DMS53 (cell line): ENCODE data around the gene KRT15.
A peak's percentile ranks its signal among the peaks of the same experiment; 100 is the strongest.
"Not testable (repeated sequence)": the region's sequence is repeated elsewhere in the genome, so short reads cannot be mapped to it uniquely, and the experiment has no call there.

Source experiments
- DNase-seq: peaks from one replicate; lab custom pipeline; 2025; lab: John Stamatoyannopoulos, UW

KRT15 gene

DNA sequence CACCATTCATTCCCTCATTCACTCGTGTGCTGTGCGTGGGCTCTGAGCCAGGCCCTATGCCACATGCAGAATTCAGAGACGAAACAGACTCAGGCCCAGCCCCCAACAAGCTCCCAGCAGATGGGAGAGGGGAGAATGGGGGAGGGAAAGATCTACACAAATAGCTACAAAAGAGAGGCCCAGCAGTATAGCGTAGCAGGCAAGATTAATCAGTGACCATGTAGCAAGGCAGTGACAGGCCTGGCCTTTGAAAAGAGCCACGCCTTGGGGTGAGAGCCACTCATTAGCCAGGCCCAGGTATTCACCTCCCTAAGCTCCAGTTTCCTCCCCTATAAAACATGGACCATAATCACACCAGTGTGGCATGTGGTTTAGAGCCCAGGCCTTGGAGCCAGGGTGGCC, 25.8 kb upstream of the KRT15 start:
- DNase-seq: peak; percentile 93

DNA sequence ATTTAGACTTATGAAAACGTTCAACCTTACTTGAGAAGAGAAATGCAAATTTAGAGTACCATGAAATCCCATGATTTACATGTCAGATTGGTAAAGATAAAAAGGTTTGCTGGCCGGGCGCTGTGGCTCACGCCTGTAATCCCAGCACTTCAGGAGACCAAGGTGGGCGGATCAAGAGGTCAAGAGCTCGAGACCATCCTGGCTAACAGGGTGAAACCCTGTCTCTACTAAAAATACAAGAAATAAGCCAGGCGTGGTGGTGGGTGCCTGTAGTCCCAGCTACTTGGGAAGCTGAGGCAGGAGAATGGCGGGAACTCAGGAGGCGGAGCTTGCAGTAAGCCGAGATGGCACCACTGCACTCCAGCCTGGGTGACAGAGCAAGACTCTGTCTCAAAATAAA, 24.1 kb upstream of the KRT15 start:
- DNase-seq: not testable (repeated sequence)

DNA sequence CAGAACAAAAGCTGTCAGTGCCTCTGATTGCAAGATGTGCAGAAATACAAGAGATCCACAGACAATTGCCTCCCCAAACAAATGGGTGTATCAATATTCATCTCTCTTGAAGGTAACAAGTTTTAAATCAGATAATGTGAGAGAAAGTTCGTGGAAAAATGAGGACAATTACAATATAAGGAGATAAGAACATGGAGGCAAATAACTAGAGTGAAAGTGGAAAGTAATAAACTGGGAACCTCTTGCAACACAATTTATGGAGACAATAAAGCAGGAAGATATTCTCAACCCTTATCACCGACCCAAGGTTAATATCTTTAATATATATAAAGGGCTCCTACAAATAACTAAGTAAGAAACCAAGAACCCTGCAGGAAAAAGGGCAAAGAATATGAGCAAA, 23.7 kb upstream of the KRT15 start:
- DNase-seq: no peak

DNA sequence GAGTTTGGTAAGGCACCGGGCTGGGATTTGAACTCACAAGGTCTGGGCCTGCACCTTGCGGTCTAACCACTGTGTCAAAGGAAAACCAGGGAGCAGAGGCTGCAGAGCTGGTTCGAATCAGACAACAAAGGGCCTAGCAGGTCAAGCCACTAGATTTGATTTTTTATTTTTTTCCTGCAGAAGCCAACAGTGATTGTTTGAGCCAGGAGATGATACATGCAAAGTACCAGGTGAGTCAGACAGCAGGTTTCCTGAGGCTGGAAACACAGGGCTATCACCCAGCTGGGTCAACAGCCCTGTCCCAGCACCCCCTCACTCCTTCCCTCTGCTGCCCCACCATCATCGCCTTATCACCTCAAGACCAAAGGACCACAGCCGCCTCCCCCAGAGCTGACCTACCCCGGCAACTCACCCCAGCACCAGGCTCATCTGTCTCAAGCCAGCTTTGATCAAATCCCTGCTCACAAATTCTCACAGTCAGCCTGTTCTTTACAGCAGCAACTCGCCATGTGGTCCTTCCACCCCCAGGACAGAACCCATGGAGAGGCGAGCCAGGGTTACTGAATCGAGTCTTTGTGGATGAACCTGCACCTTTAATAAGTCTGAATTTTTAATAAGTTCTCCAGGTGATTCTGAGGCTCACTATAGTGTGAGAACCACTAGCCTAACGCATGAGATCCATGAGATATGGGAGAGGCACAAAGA, 22.4 kb upstream of the KRT15 start:
- DNase-seq: peak; percentile 86

DNA sequence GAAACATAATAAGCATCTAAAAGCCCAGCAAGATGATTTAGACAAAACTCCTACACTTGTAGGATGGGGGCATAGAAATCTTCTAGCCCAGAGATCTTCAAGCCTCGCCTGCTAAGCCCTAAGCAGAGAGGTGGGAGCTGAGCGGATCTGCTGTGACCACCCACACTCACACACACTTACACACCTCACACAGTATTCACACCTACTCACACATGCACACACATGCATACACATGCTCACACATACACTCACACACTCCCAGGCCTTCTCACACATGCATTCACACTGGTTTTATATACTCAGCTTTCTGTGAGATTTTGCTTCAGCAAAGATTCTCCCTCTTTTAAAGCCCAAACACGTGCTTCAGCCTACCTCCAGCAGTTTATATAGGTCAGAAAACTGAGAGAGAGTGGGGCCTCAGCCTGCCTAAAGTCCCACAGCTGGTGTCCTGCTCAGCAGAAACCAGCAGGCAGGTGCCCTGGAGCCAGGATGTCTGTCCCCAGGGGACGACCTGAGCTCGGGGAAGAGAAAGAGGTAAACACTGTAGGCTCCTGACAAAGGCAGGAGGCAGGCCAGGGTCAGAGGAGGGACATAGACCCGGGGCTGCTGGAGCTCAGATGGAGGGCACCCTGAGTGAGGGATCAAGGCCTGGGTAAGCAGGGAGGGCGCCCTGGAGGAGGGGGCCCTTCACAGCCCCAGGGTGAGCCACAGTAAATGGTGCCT, 21.4 kb upstream of the KRT15 start:
- DNase-seq: peak; percentile 78

DNA sequence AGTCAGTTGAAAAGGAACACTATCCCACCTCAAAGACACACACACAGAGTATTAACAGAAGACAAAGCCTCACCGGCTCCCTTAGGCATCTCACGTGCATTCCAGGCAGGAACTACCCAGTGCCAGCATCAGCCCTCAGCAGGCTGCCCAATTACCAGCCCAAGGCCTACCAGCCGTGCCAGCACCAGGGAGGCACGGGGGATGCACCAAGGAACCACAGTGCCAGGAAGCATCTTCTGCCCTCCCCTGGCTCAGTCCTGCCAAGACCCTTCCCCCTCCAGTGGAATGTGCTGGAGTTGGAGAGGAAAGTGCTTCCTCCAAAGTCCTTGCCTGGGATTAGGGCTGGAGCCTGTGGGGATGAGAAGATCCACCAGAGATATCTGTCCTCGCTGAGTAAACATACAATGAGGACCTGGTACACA, 20.4 kb upstream of the KRT15 start:
- peak; percentile 85 for DNase-seq

DNA sequence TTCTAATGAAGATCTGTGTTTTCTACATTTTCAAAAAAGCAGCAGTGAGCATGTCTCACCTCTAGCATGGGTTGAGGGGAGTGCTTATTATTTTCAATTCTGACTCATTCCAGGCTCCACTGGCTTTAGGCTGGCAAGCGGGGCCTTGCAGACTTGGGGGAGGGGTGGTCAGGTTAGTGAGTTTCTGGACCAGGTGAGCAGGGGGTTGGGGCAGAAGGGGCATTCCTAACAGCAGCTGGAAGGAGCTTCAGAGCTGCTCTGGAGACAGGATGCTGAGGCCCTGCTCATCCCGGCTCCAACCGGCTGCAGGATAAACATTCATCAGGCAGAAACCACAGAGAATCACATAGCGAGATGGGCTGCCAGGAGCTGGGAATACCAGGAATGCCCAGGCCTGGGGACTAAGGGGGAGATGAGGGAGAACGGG, 19.9 kb upstream of the KRT15 start:
- DNase-seq: peak; percentile 94

DNA sequence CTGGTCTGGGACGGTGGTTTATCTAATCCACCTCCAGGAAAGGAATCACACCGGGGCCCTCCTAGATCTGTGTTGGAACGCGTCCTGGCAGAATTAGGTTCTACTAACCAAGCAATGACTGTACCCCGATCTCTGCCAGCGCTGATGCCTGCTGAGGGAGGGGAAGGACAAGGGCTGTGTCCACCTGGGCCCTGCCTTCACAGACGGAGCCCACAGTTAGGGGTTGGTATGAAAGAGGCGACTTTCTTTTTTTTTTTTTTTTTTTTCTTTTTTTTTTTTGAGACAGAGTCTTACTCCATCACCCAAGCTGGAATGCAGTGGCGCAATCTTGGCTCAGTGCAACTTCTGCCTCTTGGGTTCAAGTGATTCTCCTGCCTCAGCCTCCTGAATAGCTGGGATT, 19.3 kb upstream of the KRT15 start:
- DNase-seq: no peak

DNA sequence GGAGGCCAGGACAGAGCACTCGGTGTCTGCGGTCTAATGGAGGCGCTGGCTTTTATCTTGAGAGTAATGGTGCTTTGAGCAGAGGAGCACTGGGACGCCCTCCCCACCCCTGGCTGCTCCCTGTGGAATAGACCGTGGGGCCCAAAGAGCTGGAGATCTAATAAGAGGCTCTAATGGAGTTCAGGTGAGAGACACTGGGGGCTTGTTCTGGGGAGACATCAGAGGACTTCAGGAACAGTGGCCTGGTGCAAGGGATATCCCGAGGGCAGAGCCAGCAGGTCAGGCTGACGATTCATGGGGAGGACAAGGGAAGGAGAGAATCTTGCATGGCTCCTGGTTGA, 18.9 kb upstream of the KRT15 start:
- no peak for DNase-seq

DNA sequence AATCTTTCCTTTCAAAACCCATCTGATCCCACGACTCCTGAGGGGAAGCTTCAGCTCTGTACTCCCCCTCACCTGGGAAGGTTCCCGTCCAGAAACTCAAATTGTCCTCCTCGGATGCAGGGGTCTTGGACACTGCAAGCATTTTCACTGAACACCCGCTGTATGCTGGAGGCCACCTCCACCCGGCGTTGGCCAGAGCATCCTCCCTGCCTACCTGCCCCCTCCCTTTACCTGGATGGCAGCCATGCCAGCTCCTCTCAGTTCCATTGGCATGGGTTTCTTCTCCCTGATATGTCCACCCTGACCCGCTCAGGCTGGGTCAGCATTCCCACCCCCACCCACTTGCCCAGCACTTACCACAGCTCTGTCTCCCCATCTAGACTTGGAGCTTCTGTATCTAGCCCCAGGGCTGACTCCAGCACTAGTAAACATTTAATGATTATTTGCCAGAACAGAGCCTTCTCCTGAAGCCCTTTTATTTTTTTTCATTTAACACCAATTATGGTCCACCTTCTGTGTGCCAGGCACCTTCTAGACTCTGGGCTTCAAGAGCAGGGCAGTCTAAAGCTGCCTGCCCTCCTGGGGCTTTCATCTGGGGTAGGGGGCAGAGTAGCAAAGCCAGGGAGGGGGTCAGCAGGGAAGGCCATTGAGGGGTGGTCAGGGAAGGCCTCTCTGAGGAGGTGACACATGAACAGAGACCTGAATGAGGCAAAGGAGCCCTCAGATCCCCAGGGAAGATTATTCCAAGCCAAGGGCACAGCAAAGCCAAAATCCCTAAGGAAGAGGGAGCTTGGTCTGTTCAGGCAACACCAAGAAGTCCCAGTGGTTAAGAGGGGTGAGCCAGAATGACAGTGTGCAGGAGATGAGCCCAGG, 18.3 kb upstream of the KRT15 start:
- DNase-seq: no peak

DNA sequence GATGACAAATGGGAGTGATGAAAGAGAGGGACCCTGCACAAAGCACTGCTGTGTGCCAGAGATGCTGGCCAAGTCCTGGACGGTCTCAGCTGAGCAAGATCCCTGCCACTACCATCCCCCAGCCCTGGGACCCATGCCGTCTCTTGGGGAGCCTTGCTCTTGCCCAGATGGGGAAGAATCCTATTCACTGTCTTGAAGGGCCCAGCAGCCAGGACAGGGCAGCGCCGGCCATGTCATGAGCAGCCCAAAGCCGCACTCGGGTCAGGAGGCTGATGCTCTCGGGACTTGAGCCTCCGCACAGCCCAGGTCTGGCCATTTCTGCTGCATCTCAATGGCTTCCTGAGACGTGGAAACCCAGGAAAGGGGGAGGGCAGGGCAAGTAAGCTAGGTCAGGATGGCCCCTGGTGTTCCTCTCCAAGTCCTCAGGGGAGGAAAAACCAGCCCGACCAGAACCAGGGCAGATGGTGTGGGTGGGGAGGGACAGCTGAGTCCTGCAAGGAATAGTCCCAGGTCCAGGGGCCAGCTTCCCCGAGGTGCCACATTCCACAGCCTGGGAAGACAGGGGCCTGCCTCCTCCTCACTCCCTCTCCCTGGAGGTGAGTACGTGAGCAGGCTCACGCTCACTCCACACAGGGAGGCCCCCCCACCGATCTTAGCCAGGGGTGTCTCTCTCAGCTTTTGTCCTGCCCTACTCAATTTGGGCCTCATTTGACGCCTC, 17.2 kb upstream of the KRT15 start:
- DNase-seq: peak; percentile 75

DNA sequence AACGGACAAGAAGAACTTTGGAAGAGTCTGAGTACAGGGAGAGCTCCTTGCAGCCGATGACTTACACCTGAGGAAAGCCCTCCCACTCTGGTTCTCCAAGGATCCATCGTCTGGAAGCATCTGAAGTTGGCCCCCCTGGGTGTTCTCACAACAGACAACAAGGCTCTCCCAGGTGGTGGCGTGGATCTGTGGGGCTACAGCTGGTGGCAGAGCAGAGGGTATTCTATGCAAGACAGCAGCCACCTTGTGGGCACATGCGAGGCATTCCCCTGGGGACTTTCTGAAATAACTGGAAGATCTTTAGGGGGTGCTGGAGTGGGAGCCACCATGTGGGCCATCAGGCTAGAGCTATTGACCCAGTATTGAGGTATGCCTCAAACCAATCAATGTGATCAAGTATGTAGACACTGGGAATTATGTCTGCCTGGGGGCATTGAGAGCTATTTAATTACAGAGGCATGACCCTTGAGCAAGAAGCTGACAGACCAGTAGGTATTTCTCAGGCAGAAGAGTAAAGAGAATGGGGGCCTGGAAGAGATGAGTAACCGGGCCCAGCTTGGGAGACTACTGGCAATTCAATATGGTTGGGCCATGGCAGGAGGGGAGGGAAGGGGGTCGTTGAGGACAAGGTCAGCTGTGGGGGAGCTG, 16.3 kb upstream of the KRT15 start:
- no peak for DNase-seq

DNA sequence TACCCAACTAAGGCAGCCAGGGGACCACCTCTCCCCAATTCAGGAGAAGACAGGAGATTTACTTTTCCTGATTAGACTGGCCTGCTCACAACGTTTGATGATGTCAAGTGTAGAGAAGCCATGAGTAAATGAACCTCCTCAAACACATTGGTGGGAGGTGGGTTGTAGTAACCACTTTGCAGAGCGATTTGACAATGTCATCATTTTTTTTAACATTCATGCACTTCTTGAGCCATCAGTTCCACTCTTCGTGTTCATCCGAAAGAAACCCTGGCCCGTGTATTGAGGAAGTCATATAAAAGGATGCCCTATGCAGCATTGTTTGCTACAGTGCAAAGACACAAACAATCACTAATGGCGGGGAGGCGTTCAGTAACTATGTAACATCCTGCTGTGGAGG, 14.9 kb upstream of the KRT15 start:
- no peak for DNase-seq

DNA sequence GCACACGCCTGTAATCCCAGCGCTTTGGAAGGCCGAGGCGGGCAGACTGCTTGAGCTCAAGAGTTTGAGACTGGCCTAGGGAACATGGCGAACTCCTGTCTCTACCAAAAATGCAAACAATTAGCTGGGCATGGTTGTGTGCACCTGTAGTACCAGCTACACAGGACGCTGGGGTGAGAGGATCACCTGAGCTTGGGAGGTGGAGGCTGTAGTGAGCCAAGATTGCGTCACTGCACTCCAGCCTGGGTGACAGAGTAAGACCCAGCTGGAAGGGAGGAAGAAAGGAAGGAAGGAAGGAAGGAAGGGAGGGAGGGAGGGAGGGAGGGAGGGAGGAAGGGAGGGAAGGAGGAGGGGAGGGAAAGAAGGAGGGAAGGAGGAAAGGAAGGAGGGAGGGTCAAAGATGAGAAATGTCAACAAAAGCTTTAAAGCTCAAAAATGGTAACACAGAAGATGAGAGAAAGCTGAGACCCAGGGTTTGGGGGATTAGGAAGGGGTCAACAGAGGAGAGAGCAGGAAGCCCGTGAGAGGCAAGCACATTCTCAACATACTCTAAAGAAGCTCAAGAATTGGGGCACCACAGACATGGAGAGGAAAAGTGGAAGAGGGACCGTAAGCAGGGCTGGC, 14.4 kb upstream of the KRT15 start:
- peak; percentile 33 for DNase-seq

DNA sequence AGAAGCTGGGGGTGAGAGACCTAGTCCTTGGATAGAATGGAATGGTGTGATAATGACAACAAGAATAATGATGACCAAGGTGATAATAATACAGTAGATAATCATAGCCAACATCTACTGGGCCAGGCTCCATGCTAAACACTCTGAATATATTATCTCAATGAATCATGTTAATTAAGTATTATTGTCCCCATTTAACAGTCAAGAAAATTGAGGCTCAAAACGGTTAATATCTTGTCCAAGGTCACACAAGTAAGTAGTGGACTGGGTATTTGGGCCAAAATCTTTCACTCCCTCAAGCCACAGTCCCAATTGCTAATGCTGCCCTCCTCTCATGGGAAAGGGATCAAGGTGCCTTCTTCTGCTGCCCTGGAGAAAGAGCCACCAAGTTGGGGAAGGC, 13.3 kb upstream of the KRT15 start:
- no peak for DNase-seq

DNA sequence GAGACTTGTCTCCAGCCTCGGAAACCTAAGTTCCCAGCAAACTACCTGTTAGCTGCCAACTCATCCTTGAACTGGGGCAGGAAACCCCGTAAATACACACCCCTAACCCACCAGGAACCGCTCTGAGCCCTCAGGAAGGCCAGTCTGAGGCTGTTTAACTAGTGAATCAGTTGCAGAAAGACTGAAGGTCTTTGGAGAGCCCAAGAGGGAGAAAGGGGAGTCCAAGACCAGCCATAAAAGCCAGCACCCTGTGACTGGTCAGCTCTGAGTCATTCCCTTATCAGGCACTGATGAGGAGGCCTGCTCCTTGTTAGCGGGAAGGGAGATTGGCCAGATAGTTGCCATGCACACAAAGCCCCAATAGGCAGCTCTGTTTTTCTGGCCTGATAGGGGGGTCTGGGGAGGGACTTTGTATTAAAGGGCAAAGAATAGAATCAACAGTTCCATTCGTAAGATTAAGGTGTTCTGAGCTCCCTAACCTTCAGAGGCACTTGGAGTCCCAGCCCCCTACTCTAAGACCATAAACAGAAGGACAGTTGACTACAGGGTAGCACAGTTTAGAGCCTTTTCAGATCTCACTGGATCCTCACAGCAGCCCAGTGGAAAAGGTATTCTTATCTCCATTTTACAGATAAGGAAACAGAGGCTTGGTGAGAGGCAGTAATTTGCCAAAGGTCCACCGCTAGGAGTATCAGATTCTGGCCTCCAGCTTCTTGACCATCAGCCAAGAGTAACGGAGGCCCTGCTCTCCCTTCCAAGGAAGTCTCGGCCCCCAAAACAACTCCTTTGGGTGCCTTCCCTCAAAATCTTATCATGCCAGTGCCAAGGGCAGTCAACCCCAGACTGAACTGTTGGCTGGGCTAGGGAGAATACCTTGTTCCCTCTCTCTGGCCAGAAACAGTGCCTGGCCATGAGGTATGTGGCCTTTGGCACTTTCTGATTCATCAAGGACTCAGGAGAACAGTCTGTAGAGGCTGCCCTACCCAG, 11.7 kb upstream of the KRT15 start:
- DNase-seq: peak; percentile 65

DNA sequence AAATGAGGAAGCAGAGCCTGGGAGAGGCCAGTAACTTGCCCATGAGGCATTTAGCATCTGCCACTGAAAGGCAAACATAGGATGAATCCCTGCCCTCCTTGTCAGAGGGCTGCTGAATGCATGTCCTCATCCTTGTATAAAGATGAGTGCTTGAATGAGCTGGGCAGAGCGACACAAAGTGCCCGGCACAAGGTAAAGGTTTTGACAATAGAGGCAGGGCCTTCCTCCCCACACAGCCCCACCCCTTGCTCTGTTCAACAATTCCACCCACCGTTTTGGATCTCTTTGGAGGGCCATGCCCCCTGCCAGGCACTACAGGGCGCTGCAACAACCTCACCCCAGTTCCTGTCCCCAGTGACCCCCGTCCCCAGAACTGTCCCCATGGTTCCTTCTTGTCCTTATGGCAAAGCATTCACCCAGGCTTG, 10.8 kb upstream of the KRT15 start:
- DNase-seq: peak; percentile 81

DNA sequence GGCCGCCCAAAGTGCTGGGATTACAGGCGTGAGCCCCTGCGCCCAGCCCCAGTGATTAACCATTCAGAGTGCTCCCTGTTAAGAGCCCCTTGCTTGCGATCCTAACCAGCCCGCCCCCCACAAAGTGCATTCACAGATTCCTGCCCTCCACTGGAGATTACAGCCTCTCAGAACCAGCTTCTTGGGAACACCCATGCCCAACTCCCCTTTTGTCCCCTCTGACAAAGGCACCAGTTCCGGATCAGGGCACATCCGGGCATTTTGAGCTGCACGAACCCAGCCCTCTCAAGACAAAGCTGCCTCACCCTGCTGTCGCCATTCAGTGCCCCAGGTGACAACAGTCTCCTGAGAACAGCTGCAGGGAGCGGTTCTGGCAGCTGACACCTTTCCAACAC, 10.3 kb upstream of the KRT15 start:
- DNase-seq: peak; percentile 82

DNA sequence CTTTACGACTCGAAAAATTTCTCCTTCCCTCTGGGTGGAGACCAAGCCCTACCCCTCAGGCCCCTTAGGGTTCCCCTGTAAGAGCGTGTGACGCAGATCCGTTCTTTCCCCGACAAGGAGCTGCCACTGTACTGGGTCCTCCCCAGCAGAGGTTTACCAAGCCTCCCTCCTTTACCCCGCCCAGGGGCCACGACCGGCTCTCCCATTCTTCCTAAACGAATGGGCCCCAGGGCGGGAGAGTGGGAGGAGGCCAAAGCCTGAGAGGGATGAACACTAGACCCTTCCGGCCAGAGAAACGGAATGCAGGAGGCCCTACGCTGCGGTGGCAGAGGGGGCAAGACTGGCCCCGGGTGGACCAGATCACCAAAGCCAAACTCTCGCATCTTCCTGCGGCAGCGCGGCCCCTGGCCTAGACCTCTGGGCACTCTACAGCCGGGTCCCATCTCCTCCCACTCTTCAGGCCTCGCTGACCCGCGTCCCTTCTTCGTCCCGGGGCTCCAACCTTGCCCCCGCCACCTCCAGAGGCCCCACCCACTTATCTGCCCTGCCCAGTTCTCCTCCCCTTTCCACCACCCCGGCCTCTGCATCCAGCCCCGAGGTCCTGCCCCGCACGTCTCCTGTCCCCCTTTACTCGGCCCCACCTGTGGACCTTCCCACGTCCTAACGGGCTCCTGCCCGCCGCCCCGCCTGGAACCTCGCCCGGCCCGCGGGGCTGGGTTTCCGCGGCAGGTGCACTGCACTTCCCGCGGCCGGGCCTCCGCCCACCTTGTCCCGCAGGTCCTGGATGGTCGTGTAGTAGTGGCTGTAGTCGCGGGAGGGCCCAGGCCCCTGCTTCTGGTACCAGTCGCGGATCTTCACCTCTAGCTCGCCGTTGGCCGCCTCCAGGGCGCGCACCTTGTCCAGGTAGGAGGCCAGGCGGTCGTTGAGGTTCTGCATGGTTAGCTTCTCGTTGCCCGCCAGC, 8.7 kb upstream of the KRT15 start:
- peak; percentile 70 for DNase-seq
